GM21825 (cell line): ENCODE data around the gene SLC25A47.
A peak's percentile ranks its signal among the peaks of the same experiment; 100 is the strongest.
"Not testable (repeated sequence)": the region's sequence is repeated elsewhere in the genome, so short reads cannot be mapped to it uniquely, and the experiment has no call there.

Experiments used
- ATAC-seq: cut with Tn5 transposase; IDR thresholded peaks from one replicate; pipeline ENCODE4 v1.9.1; 2021; ENCODE audit warnings: mild to moderate bottlenecking, moderate library complexity; ENCODE audit not compliant: unreplicated experiment

The SLC25A47 gene

DNA sequence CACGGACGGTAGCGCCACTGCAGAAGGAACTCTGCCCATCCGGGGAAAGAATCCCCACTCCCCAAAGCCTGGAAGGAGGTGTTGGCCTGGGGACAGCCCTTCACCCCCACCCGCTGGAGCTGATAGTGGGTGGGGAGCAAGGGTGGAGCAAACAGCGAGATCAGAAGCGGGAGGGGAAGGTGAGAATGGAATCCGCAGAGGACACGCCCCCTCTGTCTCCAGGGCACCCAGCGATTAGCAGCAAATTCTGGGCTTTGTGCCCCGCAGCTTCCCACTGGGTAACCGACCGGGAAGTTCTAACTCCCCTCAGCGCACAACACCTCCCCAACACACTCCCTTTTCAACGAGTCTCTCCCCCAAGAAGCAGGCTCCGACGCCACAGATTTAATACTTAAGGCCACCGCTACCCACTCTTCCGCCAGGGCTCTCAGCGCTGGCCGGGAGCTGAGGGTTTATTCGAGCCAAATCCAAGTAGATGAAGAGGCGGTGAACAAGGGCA is 18.3 kb upstream of the SLC25A47 start:
- ATAC-seq = no peak

GRCh38 chr14:100305324-100306100 is 17.6 kb upstream of the SLC25A47 start:
- no peak for ATAC-seq

- peak; percentile 88 for ATAC-seq
These were observed 16.8 kb upstream of the SLC25A47 start, which contains the start of gene SLC25A29 for GRCh38 chr14:100306101-100306997. Gene SLC25A29, minus strand, starts transcription at chr14:100306444. Its CDS starts 212 bp downstream, at chr14:100306232.

DNA sequence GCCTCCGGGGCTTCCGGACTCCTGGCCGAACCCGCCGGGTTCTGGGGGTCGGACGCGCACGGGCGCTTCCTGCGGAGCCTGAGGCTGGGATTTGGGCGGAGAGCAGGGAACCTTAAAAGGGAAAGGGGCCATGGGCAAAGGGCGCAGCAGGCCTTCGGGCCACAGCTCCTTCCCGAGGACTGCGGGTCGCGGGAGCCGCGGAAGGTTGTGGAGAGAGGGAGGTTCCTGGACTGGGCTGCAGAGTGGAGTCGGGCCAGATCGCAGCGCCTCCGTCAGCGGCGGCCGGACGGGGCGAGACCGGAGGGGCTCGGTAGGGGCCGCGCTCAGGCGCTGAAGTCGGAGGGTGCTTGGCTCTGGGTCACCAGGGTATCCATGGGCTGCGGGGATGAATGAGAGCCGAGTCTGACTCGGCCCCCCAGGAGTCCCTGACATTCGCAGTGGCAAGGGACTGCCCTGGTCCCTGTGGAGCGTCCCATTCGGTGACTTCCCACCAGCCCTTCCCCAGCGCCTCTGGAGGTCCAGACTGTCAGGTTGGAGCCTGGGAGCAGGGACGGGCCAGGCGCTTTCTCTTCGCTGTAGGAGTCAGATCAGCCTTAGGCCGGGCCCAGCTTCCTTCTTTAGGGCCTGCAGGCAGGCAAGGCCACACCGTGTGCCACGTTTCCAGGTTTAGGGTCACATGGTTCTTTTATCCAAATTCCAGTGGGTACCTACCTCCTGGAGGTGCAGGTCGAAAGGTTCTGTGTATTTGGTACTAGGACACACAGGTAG is 16.0 kb upstream of the SLC25A47 start:
- ATAC-seq = peak; percentile 10

DNA sequence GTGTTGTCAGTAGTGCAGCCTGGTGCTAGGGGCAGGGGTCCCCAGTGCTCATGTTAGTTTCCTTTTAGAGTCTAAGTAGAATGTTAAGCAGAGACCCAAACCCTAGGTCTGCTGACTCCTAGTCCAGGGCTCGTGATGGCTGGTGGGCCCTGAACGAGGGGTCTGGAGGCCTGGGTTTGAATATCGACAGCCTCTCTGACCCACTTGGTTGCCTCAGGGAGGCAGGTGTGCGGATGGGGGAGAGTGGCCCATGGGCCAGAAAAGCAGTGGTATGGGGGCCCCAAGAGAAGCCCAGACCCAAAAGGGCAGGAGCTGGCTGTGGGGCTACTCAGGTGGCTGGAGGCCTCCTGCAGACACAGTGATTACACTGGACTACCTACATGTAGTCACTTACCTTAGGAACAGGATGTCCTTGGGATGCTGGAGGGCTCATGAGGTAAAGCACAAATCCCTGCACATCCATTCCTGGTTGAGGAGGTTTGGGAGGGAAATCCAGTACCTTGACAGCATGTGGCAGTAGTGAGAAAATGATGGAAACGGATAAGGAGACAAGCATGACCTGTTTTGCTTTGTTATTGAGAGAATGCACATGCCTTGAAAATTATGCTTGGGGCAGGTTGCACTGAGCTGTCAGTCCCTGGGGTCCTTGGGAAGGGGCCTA is 15.2 kb upstream of the SLC25A47 start:
- ATAC-seq = no peak

DNA sequence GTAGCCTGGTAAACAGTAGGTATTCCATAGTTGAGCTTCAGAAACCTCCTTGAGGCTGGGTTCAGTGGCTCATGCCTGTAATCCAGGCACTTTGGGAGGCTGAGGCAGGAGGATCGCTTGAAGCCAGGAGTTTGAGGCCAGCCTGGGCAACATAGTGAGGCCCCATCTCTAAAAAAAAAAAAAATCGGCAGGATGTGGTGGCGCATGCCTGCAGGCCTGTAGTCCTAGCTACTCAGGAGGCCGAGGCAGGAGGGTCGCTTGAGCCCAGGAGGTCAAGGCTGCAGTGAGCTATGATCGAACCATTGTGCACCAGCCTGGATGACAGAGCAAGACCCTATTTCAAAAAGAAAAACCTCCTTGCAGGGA is 14.7 kb upstream of the SLC25A47 start:
- ATAC-seq = not testable (repeated sequence)

GRCh38 chr14:100309028-100309737 is 14.0 kb upstream of the SLC25A47 start:
- ATAC-seq = no peak

GRCh38 chr14:100312110-100312876 is 10.8 kb upstream of the SLC25A47 start:
- not testable (repeated sequence) for ATAC-seq

DNA sequence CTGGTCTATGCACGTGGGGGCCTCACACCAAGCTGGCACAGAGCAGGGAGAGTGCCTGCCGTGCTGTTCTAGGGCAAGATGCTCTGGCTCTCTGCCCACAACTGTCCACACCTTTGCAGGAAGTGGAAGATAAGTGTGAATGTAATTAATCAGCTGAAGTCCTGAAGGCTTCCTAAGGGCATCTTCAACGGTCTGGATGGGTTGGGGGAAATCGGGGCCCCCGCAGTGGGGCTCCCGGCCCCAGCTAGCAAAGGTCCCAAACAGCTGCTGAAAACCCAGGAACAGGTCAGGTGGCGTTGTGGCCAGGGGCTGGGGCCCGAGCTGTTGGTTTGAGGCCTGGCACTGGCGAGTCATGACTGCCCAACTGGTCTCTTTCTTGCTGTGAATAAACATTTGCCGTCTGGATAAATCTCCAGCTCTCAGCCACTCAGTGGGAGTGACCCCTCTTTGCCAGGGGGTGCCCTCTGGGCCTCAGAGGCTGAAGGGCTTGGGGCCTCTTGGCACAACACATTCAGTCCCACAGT is 10.2 kb upstream of the SLC25A47 start:
- no peak for ATAC-seq

DNA sequence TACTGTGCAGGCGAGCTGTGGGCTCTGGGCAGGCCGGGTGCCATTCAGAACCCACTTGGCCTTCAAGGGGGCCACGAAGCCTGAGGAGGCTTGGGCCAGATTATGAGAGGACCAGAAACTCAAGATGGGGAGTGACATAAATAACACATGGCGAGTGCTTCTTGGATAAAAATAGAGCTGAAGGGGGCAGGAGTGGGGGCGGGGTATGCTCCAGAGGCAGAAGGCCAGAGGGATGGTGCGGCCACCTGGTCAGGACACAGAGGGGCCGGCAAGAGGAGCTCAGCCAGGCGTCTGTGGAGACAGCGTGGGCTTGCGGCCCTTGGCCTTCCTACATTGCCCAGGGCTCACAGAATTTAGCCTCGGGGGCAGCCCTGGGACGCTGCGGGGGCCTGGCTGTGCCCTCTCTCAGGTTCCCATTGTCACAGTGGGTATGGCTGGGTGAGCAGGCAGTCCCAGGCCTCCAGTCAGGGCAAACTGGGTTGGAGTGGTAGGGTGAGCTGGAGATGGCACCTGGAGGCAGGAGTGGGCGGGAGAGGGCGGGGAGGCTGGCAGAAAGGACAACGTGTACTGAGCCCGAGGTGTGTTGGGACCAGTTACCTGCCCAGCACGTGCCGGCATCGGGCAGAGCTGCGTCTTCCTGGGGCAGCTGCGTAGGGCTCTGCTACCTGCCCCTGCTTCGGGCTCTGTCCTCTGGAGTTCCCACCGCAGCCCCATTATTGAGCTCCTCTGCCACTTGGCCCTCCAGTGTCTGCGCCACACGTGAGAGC is 9.5 kb upstream of the SLC25A47 start:
- no peak for ATAC-seq

- no peak for ATAC-seq
These were observed 8.4 kb upstream of the SLC25A47 start for GRCh38 chr14:100314724-100315123.

DNA sequence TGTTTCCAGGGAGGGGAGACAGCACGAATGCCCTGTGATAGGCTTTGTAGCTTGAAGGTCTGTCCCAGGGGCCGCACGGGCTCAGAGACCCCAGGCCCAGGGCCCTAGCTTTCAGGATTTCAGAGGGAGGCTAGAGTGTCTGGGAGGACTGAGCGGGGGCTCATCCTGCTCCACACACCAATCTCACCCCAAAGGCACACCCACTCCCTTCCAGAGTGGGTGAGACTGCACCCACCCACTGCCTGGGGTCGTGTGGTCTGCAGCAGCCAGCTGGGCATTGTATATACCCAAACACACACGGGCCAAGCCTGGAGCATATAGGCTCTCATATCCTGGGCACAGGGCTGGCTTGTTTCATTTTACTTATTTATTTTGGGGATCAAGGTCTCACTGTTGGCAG is 5.8 kb upstream of the SLC25A47 start:
- no peak for ATAC-seq

DNA sequence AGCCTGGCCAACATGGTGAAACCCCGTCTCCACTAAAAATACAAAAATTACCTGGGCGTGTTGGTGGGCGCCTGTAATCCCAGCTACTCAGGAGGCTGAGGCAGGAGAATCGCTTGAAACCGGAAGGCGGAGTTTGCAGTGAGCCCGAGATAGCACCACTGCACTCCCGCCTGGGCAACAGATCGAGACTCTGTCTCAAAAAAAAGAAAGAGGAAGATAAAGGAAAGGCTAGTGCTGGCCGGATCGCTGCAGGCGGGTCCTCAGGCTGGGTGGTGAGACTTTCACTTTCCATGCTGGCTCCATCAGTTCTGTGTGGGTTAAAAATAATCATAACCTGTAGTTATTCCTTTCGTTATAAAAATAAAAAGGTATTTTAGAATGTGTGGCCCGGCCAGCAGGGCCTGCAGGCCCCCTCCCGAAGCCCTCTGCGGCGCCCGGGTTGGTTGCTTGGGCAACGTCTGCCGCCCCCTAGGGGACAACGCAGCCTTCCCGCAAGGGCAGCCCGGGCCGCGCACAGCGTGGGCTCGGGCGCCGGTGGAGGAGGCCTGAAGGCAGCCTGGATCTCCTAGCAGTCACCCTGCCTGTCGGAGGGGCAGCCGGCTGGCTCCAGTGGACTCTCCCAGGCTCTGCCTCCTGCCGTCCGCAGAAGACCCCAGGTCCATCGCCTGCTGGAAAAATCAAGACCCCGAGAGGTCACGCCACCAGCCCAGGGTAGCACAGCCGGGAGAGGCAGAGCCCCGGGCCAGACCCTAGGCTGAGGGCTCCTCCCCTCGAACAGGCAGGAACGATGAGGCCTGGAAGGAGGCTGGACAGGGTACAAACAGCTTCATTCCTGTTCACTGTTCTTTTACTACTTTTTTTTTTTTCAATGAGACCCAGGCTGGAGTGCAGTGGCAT is 5.0 kb upstream of the SLC25A47 start:
- peak; percentile 85 for ATAC-seq

DNA sequence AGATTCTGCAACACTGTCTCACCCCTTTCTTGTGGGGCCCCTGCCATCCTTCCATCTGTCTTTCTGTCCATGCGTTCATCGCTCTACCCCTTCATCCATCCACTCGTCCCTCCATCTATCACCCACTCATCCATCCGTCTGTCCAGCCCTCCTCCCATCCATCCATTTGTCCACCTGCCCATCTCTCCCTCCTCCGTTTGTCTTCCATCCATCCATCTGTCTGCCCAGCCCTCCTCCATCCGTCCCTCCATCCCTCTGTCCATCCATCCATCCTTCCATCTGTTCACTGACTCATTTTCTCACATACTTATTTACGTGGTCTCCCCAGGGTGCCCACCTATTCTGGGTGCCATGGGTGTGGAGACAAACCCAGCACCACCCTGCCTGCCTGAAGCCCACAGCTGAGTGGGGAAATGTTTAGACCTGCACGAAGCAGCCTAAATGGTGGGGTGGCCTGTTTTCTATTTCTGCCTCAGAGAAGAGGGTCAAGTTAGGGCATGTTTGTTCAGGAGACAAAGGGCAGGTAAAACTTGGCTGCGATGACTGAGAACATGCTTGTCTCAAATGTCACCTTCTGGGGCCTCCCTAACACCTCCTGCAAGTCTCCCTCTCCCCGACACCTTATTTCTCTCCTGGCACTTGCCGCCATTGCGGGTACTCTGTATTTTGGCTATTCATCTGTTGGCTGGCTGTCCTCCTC is 2.8 kb upstream of the SLC25A47 start:
- no peak for ATAC-seq

DNA sequence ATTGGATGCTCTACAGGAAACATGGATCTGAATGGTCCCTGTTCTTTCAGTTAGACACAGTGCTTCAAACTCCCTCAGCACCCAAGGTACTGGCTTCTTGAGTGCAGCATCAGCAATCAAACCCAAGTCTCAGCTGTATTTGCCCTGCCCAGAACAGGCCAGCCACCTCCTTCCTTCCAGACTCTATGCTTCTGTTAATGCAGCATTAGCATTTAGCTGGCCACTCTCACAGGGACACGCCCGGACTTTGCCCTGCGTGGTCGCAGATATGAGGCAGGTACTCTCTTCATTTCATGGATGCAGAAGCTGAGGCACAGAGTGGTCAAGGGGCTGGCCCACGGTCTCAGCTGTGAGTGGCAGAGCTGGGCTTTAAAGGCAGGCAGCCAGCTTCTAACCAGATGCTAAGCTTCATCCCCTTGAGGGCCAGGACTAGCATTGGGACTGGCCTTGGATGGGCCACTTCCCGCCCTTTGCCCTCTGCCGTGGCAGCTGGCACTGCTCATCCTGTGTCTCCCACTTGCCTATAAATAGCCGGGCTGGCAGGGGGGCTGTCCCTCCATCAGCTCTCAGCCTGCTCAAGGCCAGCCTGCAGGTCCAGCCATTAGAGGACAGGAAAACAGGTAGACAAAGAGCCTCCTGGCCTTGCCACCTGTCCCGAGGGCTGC is 1.5 kb upstream of the SLC25A47 start:
- ATAC-seq = no peak
